ENCODE measurements around the gene LYL1. TPM values are rescaled to one million over a fixed set of nuclear protein-coding genes. Genes with fewer than 3 reads are reported as not detected.

Gene LYL1
- total and polyA plus RNA-seq, 2 of the 13 experiments (the other 11 are each of a cell fraction or from before 2014, with no cell fraction given): 0.75 to 0.92 TPM

DNA sequence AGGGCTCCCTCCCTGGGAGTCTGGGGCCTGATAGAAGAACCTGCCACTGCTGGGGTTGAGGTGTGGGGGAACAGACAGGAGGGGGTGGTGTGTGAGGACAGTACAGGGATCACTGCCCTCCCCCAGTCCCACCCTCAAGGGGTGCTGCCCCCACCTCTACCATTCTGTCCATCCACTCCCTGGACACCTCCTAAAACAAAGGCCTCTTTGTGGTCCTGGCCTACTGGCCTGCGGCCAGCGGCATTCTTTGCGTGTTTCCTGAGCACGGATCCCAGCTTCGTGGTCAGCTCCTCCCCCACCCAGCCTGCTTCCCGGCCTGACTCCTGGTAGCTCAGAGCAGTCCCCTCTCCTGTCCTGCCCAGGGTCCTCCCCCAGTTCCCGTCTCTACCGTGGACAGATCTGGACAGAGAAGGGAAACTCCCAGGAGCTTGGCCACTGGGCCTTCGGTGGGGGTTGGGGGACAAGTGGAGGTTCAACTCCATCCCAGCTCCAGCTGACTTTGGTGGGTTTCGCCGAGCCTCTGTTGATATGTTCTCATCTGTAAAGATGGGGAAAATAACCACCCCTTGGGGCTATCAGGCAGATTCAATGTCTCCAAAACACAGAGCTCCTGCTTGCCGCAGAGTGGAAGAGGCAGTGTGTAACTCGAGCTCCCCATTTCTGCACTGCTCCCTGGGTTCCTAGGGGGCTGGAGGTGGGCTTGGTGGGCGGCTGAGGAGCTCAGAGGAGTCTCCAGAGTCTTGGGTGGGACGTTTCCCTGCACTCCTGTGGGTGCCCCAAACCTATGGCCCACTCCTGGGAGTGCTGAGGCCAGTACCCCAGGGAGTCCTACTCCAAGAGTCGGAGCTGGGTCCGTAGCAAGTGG, 48.7 kb downstream of the LYL1 start (continued):
- TF ChIP-seq, protein P1, sequence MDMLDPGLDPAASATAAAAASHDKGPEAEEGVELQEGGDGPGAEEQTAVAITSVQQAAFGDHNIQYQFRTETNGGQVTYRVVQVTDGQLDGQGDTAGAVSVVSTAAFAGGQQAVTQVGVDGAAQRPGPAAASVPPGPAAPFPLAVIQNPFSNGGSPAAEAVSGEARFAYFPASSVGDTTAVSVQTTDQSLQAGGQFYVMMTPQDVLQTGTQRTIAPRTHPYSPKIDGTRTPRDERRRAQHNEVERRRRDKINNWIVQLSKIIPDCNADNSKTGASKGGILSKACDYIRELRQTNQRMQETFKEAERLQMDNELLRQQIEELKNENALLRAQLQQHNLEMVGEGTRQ (IDR thresholded peaks at IDR 0.05; ENCODE audit: low read depth, low read length): no peak
- TF ChIP-seq, protein P1 (CRISPR knock-in tag; IDR thresholded peaks at IDR 0.05; ENCODE audit: borderline replicate concordance): no peak
- TF ChIP-seq NCOA5 (CRISPR knock-in tag; IDR thresholded peaks at IDR 0.05) (no peak), ZNF746 (CRISPR knock-in tag; IDR thresholded peaks at IDR 0.05) (peak; percentile 100), ZNF224 (CRISPR knock-in tag; IDR thresholded peaks at IDR 0.05) (no peak), ZNF550 (CRISPR knock-in tag; IDR thresholded peaks at IDR 0.05; ENCODE audit: borderline replicate concordance) (no peak), ZNF792 (CRISPR knock-in tag; IDR thresholded peaks at IDR 0.05) (peak; percentile 86), IKZF1 (IDR thresholded peaks at IDR 0.05) (no peak), ATF1 (CRISPR knock-in tag; IDR thresholded peaks at IDR 0.05) (peak; percentile 65; the same call in 1 of the 2 replicates), ZNF282 (IDR thresholded peaks at IDR 0.05; ENCODE audit: partially characterized antibody) (no peak)
- TF ChIP-seq, protein P2, sequence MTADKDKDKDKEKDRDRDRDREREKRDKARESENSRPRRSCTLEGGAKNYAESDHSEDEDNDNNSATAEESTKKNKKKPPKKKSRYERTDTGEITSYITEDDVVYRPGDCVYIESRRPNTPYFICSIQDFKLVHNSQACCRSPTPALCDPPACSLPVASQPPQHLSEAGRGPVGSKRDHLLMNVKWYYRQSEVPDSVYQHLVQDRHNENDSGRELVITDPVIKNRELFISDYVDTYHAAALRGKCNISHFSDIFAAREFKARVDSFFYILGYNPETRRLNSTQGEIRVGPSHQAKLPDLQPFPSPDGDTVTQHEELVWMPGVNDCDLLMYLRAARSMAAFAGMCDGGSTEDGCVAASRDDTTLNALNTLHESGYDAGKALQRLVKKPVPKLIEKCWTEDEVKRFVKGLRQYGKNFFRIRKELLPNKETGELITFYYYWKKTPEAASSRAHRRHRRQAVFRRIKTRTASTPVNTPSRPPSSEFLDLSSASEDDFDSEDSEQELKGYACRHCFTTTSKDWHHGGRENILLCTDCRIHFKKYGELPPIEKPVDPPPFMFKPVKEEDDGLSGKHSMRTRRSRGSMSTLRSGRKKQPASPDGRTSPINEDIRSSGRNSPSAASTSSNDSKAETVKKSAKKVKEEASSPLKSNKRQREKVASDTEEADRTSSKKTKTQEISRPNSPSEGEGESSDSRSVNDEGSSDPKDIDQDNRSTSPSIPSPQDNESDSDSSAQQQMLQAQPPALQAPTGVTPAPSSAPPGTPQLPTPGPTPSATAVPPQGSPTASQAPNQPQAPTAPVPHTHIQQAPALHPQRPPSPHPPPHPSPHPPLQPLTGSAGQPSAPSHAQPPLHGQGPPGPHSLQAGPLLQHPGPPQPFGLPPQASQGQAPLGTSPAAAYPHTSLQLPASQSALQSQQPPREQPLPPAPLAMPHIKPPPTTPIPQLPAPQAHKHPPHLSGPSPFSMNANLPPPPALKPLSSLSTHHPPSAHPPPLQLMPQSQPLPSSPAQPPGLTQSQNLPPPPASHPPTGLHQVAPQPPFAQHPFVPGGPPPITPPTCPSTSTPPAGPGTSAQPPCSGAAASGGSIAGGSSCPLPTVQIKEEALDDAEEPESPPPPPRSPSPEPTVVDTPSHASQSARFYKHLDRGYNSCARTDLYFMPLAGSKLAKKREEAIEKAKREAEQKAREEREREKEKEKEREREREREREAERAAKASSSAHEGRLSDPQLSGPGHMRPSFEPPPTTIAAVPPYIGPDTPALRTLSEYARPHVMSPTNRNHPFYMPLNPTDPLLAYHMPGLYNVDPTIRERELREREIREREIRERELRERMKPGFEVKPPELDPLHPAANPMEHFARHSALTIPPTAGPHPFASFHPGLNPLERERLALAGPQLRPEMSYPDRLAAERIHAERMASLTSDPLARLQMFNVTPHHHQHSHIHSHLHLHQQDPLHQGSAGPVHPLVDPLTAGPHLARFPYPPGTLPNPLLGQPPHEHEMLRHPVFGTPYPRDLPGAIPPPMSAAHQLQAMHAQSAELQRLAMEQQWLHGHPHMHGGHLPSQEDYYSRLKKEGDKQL (CRISPR knock-in tag; IDR thresholded peaks at IDR 0.05; ENCODE audit: low read depth): peak; percentile 66; the same call in 1 of the 2 replicates
- TF ChIP-seq, protein P3, sequence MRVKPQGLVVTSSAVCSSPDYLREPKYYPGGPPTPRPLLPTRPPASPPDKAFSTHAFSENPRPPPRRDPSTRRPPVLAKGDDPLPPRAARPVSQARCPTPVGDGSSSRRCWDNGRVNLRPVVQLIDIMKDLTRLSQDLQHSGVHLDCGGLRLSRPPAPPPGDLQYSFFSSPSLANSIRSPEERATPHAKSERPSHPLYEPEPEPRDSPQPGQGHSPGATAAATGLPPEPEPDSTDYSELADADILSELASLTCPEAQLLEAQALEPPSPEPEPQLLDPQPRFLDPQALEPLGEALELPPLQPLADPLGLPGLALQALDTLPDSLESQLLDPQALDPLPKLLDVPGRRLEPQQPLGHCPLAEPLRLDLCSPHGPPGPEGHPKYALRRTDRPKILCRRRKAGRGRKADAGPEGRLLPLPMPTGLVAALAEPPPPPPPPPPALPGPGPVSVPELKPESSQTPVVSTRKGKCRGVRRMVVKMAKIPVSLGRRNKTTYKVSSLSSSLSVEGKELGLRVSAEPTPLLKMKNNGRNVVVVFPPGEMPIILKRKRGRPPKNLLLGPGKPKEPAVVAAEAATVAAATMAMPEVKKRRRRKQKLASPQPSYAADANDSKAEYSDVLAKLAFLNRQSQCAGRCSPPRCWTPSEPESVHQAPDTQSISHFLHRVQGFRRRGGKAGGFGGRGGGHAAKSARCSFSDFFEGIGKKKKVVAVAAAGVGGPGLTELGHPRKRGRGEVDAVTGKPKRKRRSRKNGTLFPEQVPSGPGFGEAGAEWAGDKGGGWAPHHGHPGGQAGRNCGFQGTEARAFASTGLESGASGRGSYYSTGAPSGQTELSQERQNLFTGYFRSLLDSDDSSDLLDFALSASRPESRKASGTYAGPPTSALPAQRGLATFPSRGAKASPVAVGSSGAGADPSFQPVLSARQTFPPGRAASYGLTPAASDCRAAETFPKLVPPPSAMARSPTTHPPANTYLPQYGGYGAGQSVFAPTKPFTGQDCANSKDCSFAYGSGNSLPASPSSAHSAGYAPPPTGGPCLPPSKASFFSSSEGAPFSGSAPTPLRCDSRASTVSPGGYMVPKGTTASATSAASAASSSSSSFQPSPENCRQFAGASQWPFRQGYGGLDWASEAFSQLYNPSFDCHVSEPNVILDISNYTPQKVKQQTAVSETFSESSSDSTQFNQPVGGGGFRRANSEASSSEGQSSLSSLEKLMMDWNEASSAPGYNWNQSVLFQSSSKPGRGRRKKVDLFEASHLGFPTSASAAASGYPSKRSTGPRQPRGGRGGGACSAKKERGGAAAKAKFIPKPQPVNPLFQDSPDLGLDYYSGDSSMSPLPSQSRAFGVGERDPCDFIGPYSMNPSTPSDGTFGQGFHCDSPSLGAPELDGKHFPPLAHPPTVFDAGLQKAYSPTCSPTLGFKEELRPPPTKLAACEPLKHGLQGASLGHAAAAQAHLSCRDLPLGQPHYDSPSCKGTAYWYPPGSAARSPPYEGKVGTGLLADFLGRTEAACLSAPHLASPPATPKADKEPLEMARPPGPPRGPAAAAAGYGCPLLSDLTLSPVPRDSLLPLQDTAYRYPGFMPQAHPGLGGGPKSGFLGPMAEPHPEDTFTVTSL (CRISPR knock-in tag; IDR thresholded peaks at IDR 0.05; ENCODE audit: borderline replicate concordance): peak; percentile 68; the same call in 1 of the 2 replicates
- TF ChIP-seq, protein P4, sequence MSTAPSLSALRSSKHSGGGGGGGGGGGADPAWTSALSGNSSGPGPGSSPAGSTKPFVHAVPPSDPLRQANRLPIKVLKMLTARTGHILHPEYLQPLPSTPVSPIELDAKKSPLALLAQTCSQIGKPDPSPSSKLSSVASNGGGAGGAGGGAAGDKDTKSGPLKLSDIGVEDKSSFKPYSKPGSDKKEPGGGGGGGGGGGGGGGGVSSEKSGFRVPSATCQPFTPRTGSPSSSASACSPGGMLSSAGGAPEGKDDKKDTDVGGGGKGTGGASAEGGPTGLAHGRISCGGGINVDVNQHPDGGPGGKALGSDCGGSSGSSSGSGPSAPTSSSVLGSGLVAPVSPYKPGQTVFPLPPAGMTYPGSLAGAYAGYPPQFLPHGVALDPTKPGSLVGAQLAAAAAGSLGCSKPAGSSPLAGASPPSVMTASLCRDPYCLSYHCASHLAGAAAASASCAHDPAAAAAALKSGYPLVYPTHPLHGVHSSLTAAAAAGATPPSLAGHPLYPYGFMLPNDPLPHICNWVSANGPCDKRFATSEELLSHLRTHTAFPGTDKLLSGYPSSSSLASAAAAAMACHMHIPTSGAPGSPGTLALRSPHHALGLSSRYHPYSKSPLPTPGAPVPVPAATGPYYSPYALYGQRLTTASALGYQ (CRISPR knock-in tag; IDR thresholded peaks at IDR 0.05): peak; percentile 63; the same call in 1 of the 2 replicates
